HepG2 (cell line): ENCODE measurements around the gene E2F3. TPM values are rescaled to one million over a fixed set of nuclear protein-coding genes. Genes with fewer than 3 reads are reported as not detected.

Experiments used
- ATAC-seq: fragments of 200-7000 bp; cut with Tn5 transposase; 3 replicates; pipeline ENCODE4 v1.9.1; 2020; ENCODE audit warnings: mild to moderate bottlenecking, moderate library complexity
- BruUV-seq: library from RNA; stranded (reverse); fragments of 400-500 nt; replicated peaks from 2 replicates; lab custom pipeline; 2021; lab: Mats Ljungman, UMichigan
- CTCF ChIA-PET: fragments of 300-600 bp; formaldehyde crosslinking; extraction: SDS; loops from one replicate; lab custom pipeline; 2021; ENCODE audit warnings: low total read pairs, inconsistent platforms, low intra/inter-chr PET ratio; lab: Yijun Ruan, JAX
- POLR2A ChIA-PET: fragments of 350-600 bp; sonication (Branson Sonifier 250); formaldehyde crosslinking; loops from one replicate; lab custom pipeline; 2020; ENCODE audit warnings: antibody characterized with exemption, inconsistent platforms; lab: Yijun Ruan, JAX
- DNase-seq: peaks from one replicate; pipeline ENCODE4 v3.0.0-alpha.2; 2015; ENCODE audit warnings: low spot score
- FAIRE-seq: peaks from 3 replicates; lab custom pipeline; 2011; peaks lifted over from hg19 to GRCh38; lab: Jason Lieb, UNC
- H2AFZ ChIP-seq: one replicate; pipeline ENCODE4 v1.6.1; 2011; ENCODE audit warnings: low read length, inconsistent platforms
- H3K27ac ChIP-seq: fragments of 300-600 bp; 3 replicates; pipeline ENCODE4 v1.8.0; 2011; ENCODE audit warnings: mixed run types, mild to moderate bottlenecking, mixed read lengths, low read length, inconsistent platforms; ENCODE audit not compliant: insufficient read depth; ENCODE audit errors: extremely low read length
- H3K27me3 ChIP-seq, 2 experiments: fragments of 200-600 bp in 1 of 2; 2 replicates in 1 of 2; 3 replicates in 1 of 2; pipeline versions ENCODE4 v1.6.0 to v1.8.0; 2011; ENCODE audit warnings: low read length in 2 of 2, mild to moderate bottlenecking in 2 of 2, moderate library complexity in 2 of 2, inconsistent platforms in 1 of 2; ENCODE audit not compliant: insufficient read depth in 2 of 2, control insufficient read depth in 1 of 2
- H3K36me3 ChIP-seq, 2 experiments: fragments of 200-600 bp in 1 of 2; replicated peaks in 1 of 2; 2 replicates in 1 of 2; 3 replicates in 1 of 2; pipeline versions ENCODE4 v1.5.1 to v1.8.0; 2011; ENCODE audit warnings: low read length in 2 of 2, inconsistent platforms in 1 of 2; ENCODE audit not compliant: insufficient read depth in 2 of 2, control insufficient read depth in 1 of 2
- H3K4me1 ChIP-seq: 2 replicates; pipeline ENCODE4 v1.5.1; 2012; ENCODE audit warnings: low read length, inconsistent platforms; ENCODE audit not compliant: insufficient read depth
- H3K4me2 ChIP-seq: 2 replicates; pipeline ENCODE4 v1.6.0; 2011; ENCODE audit warnings: low read depth, low read length, inconsistent platforms
- H3K4me3 ChIP-seq, 3 experiments: fragments of 200-600 bp in 1 of 3; sonication (generic), shearing (Covaris generic) in 1 of 3; replicated peaks in 1 of 3; 2 replicates each; pipeline ENCODE4 v1.5.1; 2011 to 2016; ENCODE audit warnings: low read length in 3 of 3, inconsistent platforms in 2 of 3, low read depth in 2 of 3, mild to moderate bottlenecking in 2 of 3, control low read depth in 1 of 3, mixed read lengths in 1 of 3; ENCODE audit not compliant: insufficient read depth in 1 of 3
- H3K79me2 ChIP-seq: one replicate; pipeline ENCODE4 v1.6.1; 2011; ENCODE audit warnings: low read length, inconsistent platforms; ENCODE audit not compliant: insufficient read depth
- H3K9ac ChIP-seq: 2 replicates; pipeline ENCODE4 v1.6.0; 2011; ENCODE audit warnings: mild to moderate bottlenecking, low read depth, low read length, inconsistent platforms; ENCODE audit not compliant: insufficient read depth
- H3K9me3 ChIP-seq: 2 replicates; pipeline ENCODE4 v1.5.1; 2012; ENCODE audit warnings: mild to moderate bottlenecking, low read length
- H4K20me1 ChIP-seq: 2 replicates; pipeline ENCODE4 v1.6.0; 2011; ENCODE audit warnings: inconsistent platforms, mild to moderate bottlenecking, low read length, moderate library complexity; ENCODE audit not compliant: insufficient read depth
- ZNF615 ChIP-seq: sonication (generic); formaldehyde crosslinking; IDR thresholded peaks from 2 replicates; pipeline ENCODE4 v1.5.0; 2020; ENCODE audit warnings: mild to moderate bottlenecking, missing genetic modification reagents, borderline replicate concordance
- WGBS: methylation state at CpG from one replicate; pipeline ENCODE4 v1.1.6; 2017; ENCODE audit warnings: low lambda C conversion rate; 5-methylcytosine and 5-hydroxymethylcytosine counted together
- in situ Hi-C: cut with HindIII; loops from 2 replicates; pipeline ENCODE4 v1.10.0; 2017; ENCODE audit warnings: low pct_unique_long_range_greater_than_20kb; ENCODE audit not compliant: extremely low pct_ligation_motif_present
- intact Hi-C: fragments of 100-400 bp; cut with micrococcal nuclease; formaldehyde crosslinking; loops from one replicate; pipeline ENCODE4 v1.10.0; 2022; ENCODE audit not compliant: unreplicated experiment
- polyA plus RNA-seq, 8 experiments: library from polyadenylated mRNA; depleted of rRNA in 3 of 8; stranded (reverse) in 7 of 8; unstranded in 1 of 8; fragments of >200 nt; fragmentation: Illumina TruSeq in 4 of 8; extraction: Trizol in 4 of 8; gene quantifications; 2 replicates each; pipeline versions ENCODE4 v1.2.1 to v1.2.3, GENCODE V29; 2011 to 2016; ENCODE audit warnings: low read depth in 4 of 8, missing spikeins in 1 of 8, mixed read lengths in 1 of 8; ENCODE audit not compliant: insufficient read depth in 1 of 8
- total RNA-seq, 5 experiments: library from RNA; depleted of rRNA; stranded (reverse); fragments of >200 nt; fragmentation: Illumina TruSeq; extraction: Trizol; gene quantifications; 2 replicates each; pipeline ENCODE4 v1.2.3, GENCODE V29; 2016; ENCODE audit warnings: low read depth in 1 of 5
- TF ChIP-seq, protein P1 (sequence below), 2 experiments: fragments of 450-650 bp in 1 of 2; sonication (generic) in 1 of 2; formaldehyde crosslinking in 1 of 2; IDR thresholded peaks; 2 replicates each; pipeline versions ENCODE4 v1.6.1 to v1.8.0; 2016 to 2022; ENCODE audit warnings: antibody characterized with exemption in 1 of 2, mild to moderate bottlenecking in 1 of 2, missing genetic modification reagents in 1 of 2

Gene E2F3
- total and polyA plus RNA-seq, 2 of the 13 experiments (the other 11 are each of a cell fraction or from before 2014, with no cell fraction given): 8.5 to 12.7 TPM

DNA sequence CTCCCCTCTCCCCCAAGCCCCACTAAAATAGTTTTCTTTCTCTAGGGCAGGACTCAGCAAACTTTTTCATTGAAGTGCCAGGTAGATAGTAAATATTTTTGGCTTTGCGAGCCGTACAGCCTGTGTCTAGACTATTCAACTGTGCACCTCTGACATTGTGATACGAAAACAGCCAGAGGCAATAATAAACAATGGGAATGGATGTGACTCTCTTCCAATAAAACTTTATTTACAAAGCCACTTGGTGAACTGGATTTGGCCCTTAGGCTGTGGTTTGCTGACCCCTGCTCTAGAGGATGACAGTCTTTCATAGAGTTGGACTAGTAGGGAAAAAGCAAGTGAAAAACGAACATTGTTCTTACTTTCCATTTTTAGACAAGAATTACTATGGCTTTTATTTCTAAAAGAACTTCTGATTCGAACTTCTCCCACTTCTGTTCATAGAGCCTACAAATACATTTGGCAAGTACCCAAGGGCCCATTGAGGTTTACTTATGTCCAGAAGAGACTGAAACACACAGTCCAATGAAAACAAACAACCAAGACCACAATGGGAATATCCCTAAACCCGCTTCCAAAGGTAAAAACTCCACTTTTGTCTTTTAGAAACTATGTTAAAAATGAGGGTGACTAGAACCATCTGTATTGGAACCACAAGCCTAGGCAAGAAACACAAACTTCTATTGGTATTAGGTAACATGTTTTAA is 86.1 kb downstream of the E2F3 start:
- 97% methylated on average over 6 of the region's 6 CpGs for WGBS
- H3K4me2 ChIP-seq: no peak overlapping the region
- CTCF ChIA-PET: no interaction called here
- intact Hi-C loops: no loop called here
- no peak for TF ChIP-seq ZNF615 (CRISPR knock-in tag)
- TF ChIP-seq, protein P1, sequence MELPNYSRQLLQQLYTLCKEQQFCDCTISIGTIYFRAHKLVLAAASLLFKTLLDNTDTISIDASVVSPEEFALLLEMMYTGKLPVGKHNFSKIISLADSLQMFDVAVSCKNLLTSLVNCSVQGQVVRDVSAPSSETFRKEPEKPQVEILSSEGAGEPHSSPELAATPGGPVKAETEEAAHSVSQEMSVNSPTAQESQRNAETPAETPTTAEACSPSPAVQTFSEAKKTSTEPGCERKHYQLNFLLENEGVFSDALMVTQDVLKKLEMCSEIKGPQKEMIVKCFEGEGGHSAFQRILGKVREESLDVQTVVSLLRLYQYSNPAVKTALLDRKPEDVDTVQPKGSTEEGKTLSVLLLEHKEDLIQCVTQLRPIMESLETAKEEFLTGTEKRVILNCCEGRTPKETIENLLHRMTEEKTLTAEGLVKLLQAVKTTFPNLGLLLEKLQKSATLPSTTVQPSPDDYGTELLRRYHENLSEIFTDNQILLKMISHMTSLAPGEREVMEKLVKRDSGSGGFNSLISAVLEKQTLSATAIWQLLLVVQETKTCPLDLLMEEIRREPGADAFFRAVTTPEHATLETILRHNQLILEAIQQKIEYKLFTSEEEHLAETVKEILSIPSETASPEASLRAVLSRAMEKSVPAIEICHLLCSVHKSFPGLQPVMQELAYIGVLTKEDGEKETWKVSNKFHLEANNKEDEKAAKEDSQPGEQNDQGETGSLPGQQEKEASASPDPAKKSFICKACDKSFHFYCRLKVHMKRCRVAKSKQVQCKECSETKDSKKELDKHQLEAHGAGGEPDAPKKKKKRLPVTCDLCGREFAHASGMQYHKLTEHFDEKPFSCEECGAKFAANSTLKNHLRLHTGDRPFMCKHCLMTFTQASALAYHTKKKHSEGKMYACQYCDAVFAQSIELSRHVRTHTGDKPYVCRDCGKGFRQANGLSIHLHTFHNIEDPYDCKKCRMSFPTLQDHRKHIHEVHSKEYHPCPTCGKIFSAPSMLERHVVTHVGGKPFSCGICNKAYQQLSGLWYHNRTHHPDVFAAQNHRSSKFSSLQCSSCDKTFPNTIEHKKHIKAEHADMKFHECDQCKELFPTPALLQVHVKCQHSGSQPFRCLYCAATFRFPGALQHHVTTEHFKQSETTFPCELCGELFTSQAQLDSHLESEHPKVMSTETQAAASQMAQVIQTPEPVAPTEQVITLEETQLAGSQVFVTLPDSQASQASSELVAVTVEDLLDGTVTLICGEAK (IDR thresholded peaks at IDR 0.05): no peak
- TF ChIP-seq, protein P1 (CRISPR knock-in tag; IDR thresholded peaks at IDR 0.05): peak; percentile 77
- FAIRE-seq (no peak), ATAC-seq (no peak), DNase-seq (no peak)
- no peaks in the 10 kb centered on the region for H3K79me2 ChIP-seq
- no peak overlapping the region for H3K27ac ChIP-seq
- no peak overlapping the region for H2AFZ ChIP-seq
- H4K20me1 ChIP-seq: no peaks in the 10 kb centered on the region
- H3K4me3 ChIP-seq: no peak overlapping the region
- H3K9ac ChIP-seq: no peak overlapping the region
- in situ Hi-C loops: no loop called here
- no TSS peak for BruUV-seq
- no peaks in the 10 kb centered on the region for H3K9me3 ChIP-seq
- H3K4me1 ChIP-seq: no peaks in the 10 kb centered on the region
- H3K27me3 ChIP-seq: no peaks in the 10 kb centered on the region
- peaks cover 13 to 66% of the 10 kb centered on the region in 2 experiments for H3K36me3 ChIP-seq
- POLR2A ChIA-PET: no interaction called here
